ENCODE measurements around the gene DDAH1. TPM values are rescaled to one million over a fixed set of nuclear protein-coding genes. Genes with fewer than 3 reads are reported as not detected.

DDAH1 gene
- total and polyA plus RNA-seq, 2 experiments from 2014 or later, result 29.4 to 41.7 TPM

GRCh38 chr1:85279458-85280080 lies 185.4 kb downstream of the DDAH1 start:
- Histone ChIP-seq H3K79me2 (replicated peaks; ENCODE audit: insufficient read depth) (peaks cover 14% of the 10 kb centered on the region), H4K20me1 (replicated peaks; ENCODE audit: insufficient read depth) (0 out of 2 replicates have a peak, but pooled peaks cover 3% of the 10 kb centered on the region), H3K4me3 (no peak overlapping the region), H2AFZ (peak overlapping the region; percentile 40; the same call in 1 of the 2 replicates), H3K27ac (ENCODE audit: low read depth) (no peak overlapping the region), H3K4me1 (ENCODE audit: insufficient read depth) (peaks cover 19% of the 10 kb centered on the region), H3K27me3 (ENCODE audit: insufficient read depth) (no peaks in the 10 kb centered on the region), H3K4me2 (no peak overlapping the region), H3F3A (replicated peaks; ENCODE audit: low read depth) (0 out of 2 replicates have a peak, but pooled peaks cover 6% of the 10 kb centered on the region), H3K9me2 (ENCODE audit: insufficient read depth) (0 out of 2 replicates have a peak, but pooled peaks cover 5% of the 10 kb centered on the region), H3K36me3 (ENCODE audit: insufficient read depth) (no peaks in the 10 kb centered on the region)
- no peak overlapping the region for H3K4me3 Mint-ChIP-seq
- H3K9me3 Mint-ChIP-seq, result peaks cover 10% of the 10 kb centered on the region
- H3K36me3 Mint-ChIP-seq (ENCODE audit: low read depth), result no peaks in the 10 kb centered on the region; the same call in 2 of the 3 replicates
- ATAC-seq (no peak), DNase-seq (ENCODE audit: low spot score) (peak; percentile 28)
- peaks cover 14% of the 10 kb centered on the region for H3K27me3 Mint-ChIP-seq (ENCODE audit: insufficient read depth, low read depth, poor library complexity)
- H3K27ac Mint-ChIP-seq, result peak overlapping the region; percentile 7; the same call in 1 of the 2 replicates
- TF ChIP-seq EZH2phosphoT487 (IDR thresholded peaks at IDR 0.05; ENCODE audit: unreplicated experiment), result no peak
- TF ChIP-seq JUNB (IDR thresholded peaks at IDR 0.05; ENCODE audit: unreplicated experiment), result no peak
- no peak for TF ChIP-seq EZH2 (IDR thresholded peaks at IDR 0.05; ENCODE audit: low read depth, unreplicated experiment)
- TF ChIP-seq, protein P1, sequence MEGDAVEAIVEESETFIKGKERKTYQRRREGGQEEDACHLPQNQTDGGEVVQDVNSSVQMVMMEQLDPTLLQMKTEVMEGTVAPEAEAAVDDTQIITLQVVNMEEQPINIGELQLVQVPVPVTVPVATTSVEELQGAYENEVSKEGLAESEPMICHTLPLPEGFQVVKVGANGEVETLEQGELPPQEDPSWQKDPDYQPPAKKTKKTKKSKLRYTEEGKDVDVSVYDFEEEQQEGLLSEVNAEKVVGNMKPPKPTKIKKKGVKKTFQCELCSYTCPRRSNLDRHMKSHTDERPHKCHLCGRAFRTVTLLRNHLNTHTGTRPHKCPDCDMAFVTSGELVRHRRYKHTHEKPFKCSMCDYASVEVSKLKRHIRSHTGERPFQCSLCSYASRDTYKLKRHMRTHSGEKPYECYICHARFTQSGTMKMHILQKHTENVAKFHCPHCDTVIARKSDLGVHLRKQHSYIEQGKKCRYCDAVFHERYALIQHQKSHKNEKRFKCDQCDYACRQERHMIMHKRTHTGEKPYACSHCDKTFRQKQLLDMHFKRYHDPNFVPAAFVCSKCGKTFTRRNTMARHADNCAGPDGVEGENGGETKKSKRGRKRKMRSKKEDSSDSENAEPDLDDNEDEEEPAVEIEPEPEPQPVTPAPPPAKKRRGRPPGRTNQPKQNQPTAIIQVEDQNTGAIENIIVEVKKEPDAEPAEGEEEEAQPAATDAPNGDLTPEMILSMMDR (conservative IDR thresholded peaks at IDR 0.05; ENCODE audit: low read depth in 2 of 2), result no peak
- no peak for TF ChIP-seq REST (IDR thresholded peaks at IDR 0.05; ENCODE audit: unreplicated experiment)
- no peak for TF ChIP-seq ZNF331 (CRISPR knock-in tag; IDR thresholded peaks at IDR 0.05; ENCODE audit: low read depth)
- TF ChIP-seq STAT1 (IDR thresholded peaks at IDR 0.05; ENCODE audit: unreplicated experiment), result no peak
- no peak for TF ChIP-seq POLR2AphosphoS5 (IDR thresholded peaks at IDR 0.05; ENCODE audit: low read depth)
- peaks cover 49% of the 10 kb centered on the region for H3K4me1 Mint-ChIP-seq

DNA sequence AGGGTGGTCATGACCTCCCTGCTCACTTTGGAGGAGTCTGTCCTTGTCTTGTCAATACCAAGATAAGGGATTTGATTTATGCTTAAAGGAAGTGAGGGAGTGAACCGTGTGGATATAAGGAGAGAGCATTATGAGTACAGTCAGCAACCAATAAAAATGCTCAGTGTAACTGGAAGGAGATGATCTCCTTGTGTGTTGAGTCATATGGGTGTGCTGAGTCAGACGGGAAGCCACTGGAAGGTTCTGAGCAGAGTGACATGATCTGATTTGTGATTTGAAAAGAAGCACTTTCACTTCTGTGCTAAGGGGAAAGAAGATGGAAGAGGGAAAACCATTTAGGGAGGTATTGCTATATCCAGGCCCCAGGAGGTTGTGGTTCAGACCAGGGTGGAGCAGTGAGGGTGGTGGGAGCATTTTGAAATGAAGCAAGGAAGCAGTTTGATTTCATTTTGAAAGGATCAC lies 186.1 kb downstream of the DDAH1 start:
- Histone ChIP-seq H3K4me1 (ENCODE audit: insufficient read depth) (peaks cover 19% of the 10 kb centered on the region), H3K27me3 (ENCODE audit: insufficient read depth) (no peaks in the 10 kb centered on the region), H3K4me2 (no peak overlapping the region), H3F3A (replicated peaks; ENCODE audit: low read depth) (0 out of 2 replicates have a peak, but pooled peaks cover 6% of the 10 kb centered on the region), H3K27ac (ENCODE audit: low read depth) (no peak overlapping the region), H3K9me2 (ENCODE audit: insufficient read depth) (0 out of 2 replicates have a peak, but pooled peaks cover 5% of the 10 kb centered on the region), H4K20me1 (replicated peaks; ENCODE audit: insufficient read depth) (0 out of 2 replicates have a peak, but pooled peaks cover 7% of the 10 kb centered on the region), H3K36me3 (ENCODE audit: insufficient read depth) (no peaks in the 10 kb centered on the region), H3K79me2 (replicated peaks; ENCODE audit: insufficient read depth) (peaks cover 20% of the 10 kb centered on the region), H3K4me3 (no peak overlapping the region), H2AFZ (peak overlapping the region; percentile 40; the same call in 1 of the 2 replicates)
- Mint-ChIP-seq H3K36me3 (ENCODE audit: low read depth) (no peaks in the 10 kb centered on the region; the same call in 2 of the 3 replicates), H3K4me3 (no peak overlapping the region), H3K4me1 (peaks cover 53% of the 10 kb centered on the region), H3K27ac (0 out of 2 replicates have a peak overlapping the region, but pooled peaks have one; percentile 7), H3K9me3 (peaks cover 5% of the 10 kb centered on the region; the same call in 2 of the 3 replicates), H3K27me3 (ENCODE audit: insufficient read depth, low read depth, poor library complexity) (peaks cover 14% of the 10 kb centered on the region)
- DNase-seq (ENCODE audit: low spot score), result no peak
- ATAC-seq, result no peak
- TF ChIP-seq EZH2 (IDR thresholded peaks at IDR 0.05; ENCODE audit: low read depth, unreplicated experiment) (no peak), STAT1 (IDR thresholded peaks at IDR 0.05; ENCODE audit: unreplicated experiment) (no peak), ZNF331 (CRISPR knock-in tag; IDR thresholded peaks at IDR 0.05; ENCODE audit: low read depth) (no peak), POLR2AphosphoS5 (IDR thresholded peaks at IDR 0.05; ENCODE audit: low read depth) (no peak), ZNF114 (CRISPR knock-in tag; IDR thresholded peaks at IDR 0.05) (no peak), JUNB (IDR thresholded peaks at IDR 0.05; ENCODE audit: unreplicated experiment) (no peak), EZH2phosphoT487 (IDR thresholded peaks at IDR 0.05; ENCODE audit: unreplicated experiment) (no peak)

All from GM23338 (cell line).